ENCODE results near the gene RPRD1A.
A peak's percentile ranks its signal among the peaks of the same experiment; 100 is the strongest.
"Not testable (repeated sequence)": the region's sequence is repeated elsewhere in the genome, so short reads cannot be mapped to it uniquely, and the experiment has no call there.

Gene RPRD1A

DNA sequence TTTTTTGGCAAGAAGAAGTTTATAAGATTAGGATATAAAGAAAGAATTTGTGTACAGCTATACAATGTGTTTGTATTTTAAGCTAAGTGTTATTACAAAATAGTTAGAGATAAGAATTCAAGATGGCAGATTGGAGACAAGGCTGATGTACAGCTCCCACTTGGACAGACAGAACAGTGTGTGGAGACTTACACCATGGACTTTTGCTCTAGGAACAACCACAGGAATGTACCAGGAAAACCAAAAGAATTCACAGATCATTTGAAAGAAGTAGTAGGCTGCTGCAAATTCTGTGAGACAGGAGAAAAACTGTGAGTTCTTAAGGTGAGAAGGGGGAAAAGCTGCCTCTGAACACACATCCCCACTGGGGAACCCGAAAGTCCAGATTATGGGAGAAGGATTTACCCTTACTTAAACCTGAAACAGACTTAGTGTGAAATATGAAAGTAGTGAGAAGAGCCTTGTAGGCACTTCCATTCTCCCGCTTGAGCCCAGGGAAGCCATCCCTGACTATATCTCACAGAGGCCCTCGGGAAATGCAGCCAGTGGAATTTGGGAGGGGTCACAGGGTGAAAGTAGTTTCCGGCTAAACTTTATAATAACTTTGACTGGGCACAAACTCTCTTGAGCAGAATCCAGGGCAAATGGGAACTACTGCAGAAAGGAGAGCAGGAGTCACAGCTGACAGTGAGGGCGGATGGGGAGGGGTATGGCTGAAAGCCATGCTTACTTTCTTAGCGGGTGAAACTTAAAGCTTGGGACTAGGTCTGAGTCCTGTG is 11.6 kb upstream of the RPRD1A start:
- peak; percentile 40 for DNase-seq (ENCODE audit: low spot score)

- not testable (repeated sequence) for DNase-seq (ENCODE audit: low spot score)
These were observed 10.4 kb upstream of the RPRD1A start for GRCh38 chr18:36077764-36078163.

- DNase-seq (ENCODE audit: low spot score): no peak
These were observed 8.7 kb upstream of the RPRD1A start for GRCh38 chr18:36075862-36076587.

DNA sequence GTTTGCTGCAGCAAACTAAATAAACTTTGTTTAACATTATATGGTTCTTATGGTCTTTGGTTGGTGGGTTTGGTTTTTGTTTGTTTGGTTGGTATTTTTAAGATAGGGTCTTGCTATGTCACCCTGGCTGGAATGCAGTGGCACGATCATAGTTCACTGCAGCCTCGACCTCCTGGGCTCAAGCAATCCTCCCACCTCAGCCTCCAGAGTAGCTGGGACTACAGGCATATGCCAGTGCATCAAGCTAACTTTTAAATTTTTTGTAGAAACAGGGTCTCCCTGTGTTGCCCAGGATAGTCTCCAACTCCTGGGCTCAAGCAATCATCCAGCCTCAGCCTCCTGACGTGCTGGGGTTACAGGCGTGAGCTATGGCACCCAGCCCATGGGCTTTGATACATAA is 7.1 kb upstream of the RPRD1A start:
- no peak for DNase-seq (ENCODE audit: low spot score)

DNA sequence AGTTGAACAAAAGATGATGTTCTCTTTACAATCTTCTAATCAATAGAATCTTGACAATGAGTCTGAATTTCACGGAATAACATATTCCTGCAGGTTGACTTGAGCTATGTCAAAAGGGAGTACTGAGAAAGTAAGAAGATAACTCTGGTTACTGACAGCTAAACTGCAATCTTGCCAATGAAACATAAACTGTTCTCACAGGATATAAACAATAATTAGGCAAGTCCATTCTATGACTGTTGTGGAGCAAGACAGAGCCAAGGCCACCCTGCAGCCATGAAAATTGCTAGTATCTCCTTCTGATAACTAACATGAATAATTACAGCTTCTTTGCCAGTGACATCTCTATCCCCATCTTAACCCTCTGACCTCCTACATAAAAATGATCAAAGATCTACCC is 6.3 kb upstream of the RPRD1A start:
- DNase-seq (ENCODE audit: low spot score): no peak

DNA sequence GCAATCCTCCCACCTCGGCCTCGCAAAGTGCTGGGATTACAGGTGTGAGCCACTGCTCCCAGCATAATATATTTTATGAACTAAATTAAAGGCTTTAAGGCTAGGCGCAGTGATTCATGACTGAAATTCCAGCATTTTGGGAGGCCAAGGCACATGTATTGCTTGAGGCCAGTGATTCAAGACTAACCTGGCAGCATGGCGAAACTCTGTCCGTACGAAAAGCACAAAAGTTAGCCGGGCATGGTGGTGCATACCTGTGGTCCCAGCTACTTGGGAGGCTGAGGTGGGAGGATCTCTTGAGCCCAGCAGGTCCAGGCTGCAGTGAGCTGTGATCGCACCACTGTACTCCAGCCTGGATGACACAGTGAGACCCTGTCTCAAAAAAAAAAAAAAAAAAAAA is 5.0 kb upstream of the RPRD1A start:
- DNase-seq (ENCODE audit: low spot score): not testable (repeated sequence)

- DNase-seq (ENCODE audit: low spot score): peak; percentile 35
These were observed 689 bp downstream of the RPRD1A start for GRCh38 chr18:36066686-36067054.

- peak; percentile 8 for DNase-seq (ENCODE audit: low spot score)
These were observed 1.4 kb downstream of the RPRD1A start for GRCh38 chr18:36066001-36066400.

- DNase-seq (ENCODE audit: low spot score): not testable (repeated sequence)
These were observed 2.6 kb downstream of the RPRD1A start for GRCh38 chr18:36064809-36065079.

GRCh38 chr18:36064027-36064808 is 3.1 kb downstream of the RPRD1A start:
- DNase-seq (ENCODE audit: low spot score): no peak

DNA sequence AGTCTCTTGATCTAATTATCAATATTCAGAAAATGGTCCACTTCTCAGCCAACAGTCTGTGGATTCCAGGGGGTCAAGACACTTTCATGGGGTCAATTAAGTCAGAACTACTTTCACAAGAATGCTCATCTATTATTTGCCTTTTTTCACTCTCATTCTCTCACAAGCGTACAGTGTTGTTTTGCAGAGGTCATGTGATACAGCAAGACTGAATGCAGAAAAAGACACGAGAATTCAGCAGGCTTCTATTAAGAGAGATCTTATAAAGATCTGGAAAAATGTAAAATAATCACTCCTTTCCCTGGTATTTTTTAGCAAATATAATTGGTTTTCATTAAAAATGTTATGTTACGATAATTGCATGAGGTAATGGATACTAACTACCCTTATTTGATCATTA is 8.7 kb downstream of the RPRD1A start:
- no peak for DNase-seq (ENCODE audit: low spot score)

DNA sequence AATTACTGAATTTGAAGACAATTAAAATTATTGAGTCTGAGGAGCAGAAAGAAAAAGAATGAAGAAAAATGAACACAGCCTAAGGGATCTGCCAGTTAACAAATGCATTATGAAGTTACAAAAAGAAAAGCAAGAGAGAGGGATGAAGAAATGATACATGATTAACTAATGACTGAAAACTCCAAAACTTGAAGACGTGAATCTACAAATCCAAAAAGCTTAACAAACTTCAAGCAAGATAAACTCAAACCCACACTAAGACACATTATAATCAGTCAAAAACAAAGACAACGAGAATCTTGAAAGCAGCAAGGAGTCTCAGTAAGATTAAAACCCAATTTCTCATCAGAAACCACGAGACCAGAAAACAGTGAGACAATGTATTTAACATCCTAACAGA is 15.6 kb downstream of the RPRD1A start:
- DNase-seq (ENCODE audit: low spot score): no peak

DNA sequence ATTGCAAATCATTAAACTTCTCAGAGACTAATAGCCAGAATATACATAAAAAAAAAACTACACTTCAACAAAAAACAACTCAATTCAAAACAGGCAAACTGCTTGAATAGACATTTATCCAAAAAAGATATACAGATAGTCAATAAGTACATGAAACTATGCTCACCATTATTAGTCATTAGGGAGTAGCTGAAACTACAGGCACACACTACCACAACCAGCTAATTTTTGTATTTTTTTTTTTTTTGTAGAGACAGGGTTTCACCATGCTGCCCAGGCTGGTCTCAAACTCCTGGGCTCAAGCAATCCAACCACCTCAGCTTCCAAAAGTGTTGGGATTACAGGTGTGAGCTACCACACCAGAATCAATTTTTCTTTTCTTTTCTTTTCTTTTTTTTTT is 16.9 kb downstream of the RPRD1A start:
- no peak for DNase-seq (ENCODE audit: low spot score)

GRCh38 chr18:36047521-36047920 is 19.8 kb downstream of the RPRD1A start:
- DNase-seq (ENCODE audit: low spot score): no peak

- DNase-seq (ENCODE audit: low spot score): no peak
These were observed 20.5 kb downstream of the RPRD1A start for GRCh38 chr18:36046898-36047297.

- no peak for DNase-seq (ENCODE audit: low spot score)
These were observed 21.9 kb downstream of the RPRD1A start for GRCh38 chr18:36045241-36045991.

DNA sequence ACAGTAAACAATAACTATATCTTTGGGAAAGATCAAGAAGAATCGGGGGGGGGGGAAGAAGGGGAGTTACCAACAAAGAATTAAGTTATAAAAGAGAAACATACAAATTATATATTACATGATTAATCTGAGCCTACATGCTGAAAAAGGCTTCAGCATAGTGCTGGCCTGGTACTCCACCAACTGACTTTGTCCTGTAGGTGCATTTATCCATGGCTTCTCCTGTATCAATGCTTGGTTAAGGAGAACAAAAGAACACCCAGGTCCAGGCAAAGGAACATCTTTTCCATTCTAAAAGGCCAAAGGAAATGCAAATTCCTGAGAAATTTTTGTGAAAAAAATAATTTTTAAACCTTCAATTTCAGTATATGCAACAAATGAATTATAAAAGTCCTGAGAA is 24.2 kb downstream of the RPRD1A start:
- no peak for DNase-seq (ENCODE audit: low spot score)

DNA sequence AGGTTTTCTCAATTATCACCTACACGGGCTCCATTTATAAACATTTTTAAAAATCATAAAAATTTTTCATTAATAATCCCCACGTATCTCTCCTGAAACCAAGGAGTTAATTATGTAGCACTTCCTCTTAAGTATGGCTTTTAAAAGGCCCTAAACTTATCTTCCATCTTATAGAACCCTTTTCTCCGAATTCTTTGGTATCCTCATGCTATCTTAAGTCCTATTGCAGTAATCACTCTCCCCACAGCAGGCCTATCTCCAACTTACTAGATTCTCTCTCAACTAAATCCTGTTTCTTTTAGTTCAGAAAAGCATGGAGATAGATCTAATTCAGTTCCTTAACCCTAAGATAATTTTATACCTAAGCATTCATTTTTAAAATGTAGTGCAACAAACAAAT is 26.2 kb downstream of the RPRD1A start:
- no peak for DNase-seq (ENCODE audit: low spot score)

- DNase-seq (ENCODE audit: low spot score): no peak
These were observed 29.2 kb downstream of the RPRD1A start for GRCh38 chr18:36038102-36038663.

DNA sequence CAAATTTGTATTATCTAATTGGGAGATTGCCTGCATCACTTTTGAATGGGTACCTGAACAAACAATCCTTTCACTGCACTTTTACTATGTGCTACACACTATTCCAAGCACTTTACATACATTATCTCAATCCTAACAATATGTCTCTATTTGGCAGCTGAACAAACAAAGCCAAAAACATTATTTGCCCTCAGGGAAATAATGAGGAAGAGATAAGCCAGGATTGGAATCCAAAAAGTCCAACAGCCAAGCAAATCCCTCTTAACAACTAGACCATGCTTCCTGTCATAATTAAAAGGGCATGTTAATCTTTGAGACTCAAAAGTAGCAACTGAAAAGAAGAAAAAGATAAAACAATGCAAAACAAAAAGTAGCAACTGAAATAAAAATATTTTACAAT is 32.1 kb downstream of the RPRD1A start:
- DNase-seq (ENCODE audit: low spot score): no peak

DNA sequence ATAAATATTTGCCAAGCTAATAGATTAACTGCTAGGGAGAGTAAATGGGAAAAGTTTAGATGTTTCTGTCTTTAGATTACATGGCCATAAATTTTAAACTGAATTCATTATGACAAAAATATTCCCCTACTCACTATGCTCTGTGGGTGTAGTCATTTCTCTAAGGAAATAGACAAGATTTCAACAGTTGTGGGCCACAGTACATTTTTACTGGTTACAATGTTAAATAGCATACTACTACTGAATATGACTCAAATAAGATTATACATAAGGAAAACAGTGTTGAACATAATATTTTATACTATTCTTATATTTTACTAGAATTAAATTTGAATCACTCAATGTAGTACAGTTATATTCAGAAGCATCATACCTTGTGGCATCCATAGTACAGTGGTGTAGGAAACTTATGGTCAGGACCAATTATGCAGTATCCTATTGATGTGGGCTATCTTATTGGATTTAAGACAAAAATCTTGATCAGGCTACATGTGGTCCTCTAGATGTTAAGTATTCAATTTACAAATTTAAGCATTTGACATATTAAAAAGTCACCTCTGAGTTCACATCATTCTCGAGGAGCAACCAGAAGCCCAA is 33.0 kb downstream of the RPRD1A start:
- DNase-seq (ENCODE audit: low spot score): no peak

DNA sequence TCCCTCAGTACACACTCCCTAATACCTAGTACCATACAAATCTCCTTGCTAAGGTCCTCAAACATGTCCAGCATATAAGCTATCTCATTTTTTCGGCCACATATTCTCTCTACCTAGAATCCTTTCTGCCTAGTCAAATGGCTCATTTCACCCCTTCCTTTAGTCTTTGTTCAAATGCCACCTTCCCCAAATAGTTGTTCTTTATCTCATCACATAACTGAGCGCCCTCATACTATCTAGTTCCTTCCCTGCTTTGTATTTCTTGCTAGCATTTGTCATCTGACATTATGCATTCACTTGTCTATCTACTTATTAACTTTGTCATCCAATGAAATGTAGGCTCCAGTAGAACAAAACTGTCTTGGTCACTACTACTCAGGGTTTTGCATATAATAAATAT is 35.5 kb downstream of the RPRD1A start:
- DNase-seq (ENCODE audit: low spot score): no peak
